Ecto neural progenitor cell (in vitro differentiated cells): ENCODE results near the gene HACD4.
"Not testable (repeated sequence)": the region's sequence is repeated elsewhere in the genome, so short reads cannot be mapped to it uniquely, and the experiment has no call there.

Experiments
- DNase-seq: peaks from one replicate; pipeline ENCODE4 v3.0.0-alpha.2; 2018; ENCODE audit warnings: low spot score

The HACD4 gene

DNA sequence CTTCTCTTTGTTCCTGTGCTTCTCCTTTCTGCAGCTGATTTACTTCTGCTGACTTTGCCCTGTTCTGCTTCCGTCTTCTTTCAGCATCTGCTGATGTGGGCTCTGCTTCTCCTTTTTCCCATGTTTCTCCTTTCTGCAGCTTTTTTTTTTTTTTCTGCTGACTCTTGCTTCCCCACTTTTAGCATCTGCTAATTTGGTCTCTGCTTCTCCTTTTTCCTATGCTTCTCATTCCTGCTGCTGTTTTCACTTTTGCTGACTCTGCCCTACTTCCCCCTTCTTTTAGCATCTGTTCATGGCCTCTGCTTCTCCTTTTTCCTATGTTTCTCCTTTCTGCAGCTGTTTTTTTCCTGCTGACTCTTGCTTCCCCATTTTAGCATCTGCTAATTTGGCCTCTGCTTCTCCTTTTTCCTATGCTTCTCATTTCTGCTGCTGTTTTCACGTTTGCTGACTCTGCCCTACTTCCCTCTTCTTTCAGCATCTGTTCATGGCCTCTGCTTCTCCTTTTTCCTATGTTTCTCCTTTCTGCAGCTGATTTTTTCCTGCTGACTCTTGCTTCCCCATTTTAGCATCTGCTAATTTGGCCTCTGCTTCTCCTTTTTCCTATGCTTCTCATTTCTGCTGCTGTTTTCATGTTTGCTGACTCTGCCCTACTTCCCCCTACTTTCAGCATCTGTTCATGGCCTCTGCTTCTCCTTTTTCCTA is 58.0 kb downstream of the HACD4 start:
- not testable (repeated sequence) for DNase-seq

DNA sequence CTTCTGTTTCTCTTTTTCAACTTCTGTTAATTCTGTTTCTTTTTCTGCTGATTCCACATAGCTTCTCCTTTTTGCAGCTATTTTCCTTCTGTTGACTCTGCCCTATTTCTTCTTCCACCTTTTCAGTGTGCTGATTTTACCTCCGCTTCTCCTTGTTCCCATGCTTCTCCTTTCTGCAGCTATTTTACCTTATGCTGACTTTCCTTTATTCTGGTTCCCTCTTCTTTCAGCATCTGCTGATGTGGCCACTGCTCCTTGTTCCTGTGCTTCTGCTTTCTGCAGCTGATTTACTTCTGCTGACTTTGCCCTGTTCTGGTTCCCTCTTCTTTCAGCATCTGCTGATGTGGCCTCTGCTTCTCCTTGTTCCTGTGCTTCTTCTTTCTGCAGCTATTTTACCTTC is 58.8 kb downstream of the HACD4 start:
- DNase-seq = no peak

DNA sequence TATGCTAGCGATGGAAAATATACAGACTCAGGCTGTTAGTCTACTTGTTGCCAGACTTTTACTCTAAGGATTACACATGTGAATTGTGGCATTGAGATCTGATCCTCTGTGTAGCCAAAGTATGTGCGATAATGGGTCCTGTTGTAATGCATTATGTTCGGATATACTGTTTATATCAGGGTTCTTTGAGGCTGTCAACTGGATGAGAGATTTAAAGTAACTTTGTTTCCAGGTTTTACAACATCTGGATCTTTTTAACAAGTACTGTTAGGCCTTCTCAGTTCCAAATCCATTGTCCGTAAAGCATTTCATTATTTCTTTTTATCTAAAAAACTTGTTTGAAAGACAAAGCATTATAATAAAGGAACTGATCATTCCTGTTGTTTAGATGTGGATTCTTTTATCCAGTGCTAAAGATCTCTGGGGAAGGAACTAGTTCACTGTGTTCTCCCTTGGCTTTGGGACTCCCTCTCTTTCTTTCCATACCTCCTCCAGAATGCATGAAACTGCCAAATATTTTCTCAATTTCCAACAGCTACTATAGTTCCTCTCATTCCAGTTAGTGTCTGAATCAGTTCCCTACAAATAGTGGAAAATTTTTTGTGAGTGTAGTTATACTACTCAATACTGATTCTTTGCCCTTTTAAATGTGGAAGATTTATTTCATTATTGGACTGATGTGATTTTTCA is 68.8 kb downstream of the HACD4 start:
- DNase-seq = no peak

DNA sequence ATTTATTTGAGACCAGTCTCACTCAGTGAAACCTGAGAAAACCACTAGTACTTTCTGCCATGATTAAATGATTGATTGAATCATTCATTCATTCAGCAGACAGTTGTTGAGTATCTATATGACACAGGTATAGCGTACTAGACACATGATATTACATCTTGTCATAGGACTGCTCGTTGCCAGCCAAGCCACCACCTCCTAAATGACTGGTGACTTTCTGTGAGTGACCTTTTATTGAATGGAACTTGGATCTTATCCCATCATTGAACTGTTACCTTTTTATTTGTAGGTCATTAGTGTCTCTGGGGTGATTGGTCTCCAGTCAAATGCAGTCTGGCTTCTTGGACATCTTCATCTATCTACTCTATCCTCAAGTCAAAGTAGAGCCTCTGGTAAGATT is 80.7 kb downstream of the HACD4 start:
- DNase-seq = no peak
